Vagina (tissue), 2 donors: ENCODE measurements around the gene HMGN1.

Source experiments
- POLR2A ChIP-seq, 2 donors: fragments of 450-650 bp; IDR thresholded peaks; one replicate each; pipeline ENCODE4 v1.6.1; 2017; ENCODE audit warnings: antibody characterized with exemption in 2 of 2, mild to moderate bottlenecking in 2 of 2, moderate library complexity in 2 of 2
- POLR2AphosphoS5 ChIP-seq, 2 donors: sonication (generic); formaldehyde crosslinking; IDR thresholded peaks; one replicate each; pipeline ENCODE4 v1.9.0; 2017; ENCODE audit warnings: antibody characterized with exemption in 2 of 2, mild to moderate bottlenecking in 2 of 2, low read depth in 1 of 2; ENCODE audit not compliant: insufficient read depth in 1 of 2
- TF ChIP-seq, protein P1 (sequence below), 3 experiments: fragments of 450-650 bp in 2 of 3; fragments of 200-600 bp in 1 of 3; sonication (generic) in 1 of 3; IDR thresholded peaks; one replicate each; pipeline ENCODE4 v1.5.1; 2017 to 2019; ENCODE audit warnings: antibody characterized with exemption in 3 of 3, mild to moderate bottlenecking in 2 of 3, moderate library complexity in 2 of 3

- TF ChIP-seq, protein P1, sequence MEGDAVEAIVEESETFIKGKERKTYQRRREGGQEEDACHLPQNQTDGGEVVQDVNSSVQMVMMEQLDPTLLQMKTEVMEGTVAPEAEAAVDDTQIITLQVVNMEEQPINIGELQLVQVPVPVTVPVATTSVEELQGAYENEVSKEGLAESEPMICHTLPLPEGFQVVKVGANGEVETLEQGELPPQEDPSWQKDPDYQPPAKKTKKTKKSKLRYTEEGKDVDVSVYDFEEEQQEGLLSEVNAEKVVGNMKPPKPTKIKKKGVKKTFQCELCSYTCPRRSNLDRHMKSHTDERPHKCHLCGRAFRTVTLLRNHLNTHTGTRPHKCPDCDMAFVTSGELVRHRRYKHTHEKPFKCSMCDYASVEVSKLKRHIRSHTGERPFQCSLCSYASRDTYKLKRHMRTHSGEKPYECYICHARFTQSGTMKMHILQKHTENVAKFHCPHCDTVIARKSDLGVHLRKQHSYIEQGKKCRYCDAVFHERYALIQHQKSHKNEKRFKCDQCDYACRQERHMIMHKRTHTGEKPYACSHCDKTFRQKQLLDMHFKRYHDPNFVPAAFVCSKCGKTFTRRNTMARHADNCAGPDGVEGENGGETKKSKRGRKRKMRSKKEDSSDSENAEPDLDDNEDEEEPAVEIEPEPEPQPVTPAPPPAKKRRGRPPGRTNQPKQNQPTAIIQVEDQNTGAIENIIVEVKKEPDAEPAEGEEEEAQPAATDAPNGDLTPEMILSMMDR (IDR thresholded peaks at IDR 0.05): no peak
- no peak for TF ChIP-seq POLR2A (IDR thresholded peaks at IDR 0.05)
- no peak for TF ChIP-seq POLR2AphosphoS5 (IDR thresholded peaks at IDR 0.05; ENCODE audit: insufficient read depth in 1 of 2, low read depth in 1 of 2)
Measured at GRCh38 chr21:39327727-39328126, 21.2 kb downstream of the HMGN1 start.
